K562 (cell line): ENCODE data around the gene CBY3. TPM values are rescaled to one million over a fixed set of nuclear protein-coding genes. Genes with fewer than 3 reads are reported as not detected.
"Not testable (repeated sequence)": the region's sequence is repeated elsewhere in the genome, so short reads cannot be mapped to it uniquely, and the experiment has no call there.

Experiments used
- ATAC-seq: fragments of 200-7000 bp; cut with Tn5 transposase; 3 replicates; pipeline ENCODE4 v1.9.1; 2020; ENCODE audit warnings: moderate library complexity
- BruUV-seq: library from RNA; stranded (reverse); fragments of 400-500 nt; replicated peaks from 2 replicates; lab custom pipeline; 2021; lab: Mats Ljungman, UMichigan
- CTCF ChIA-PET: fragments of 300-600 bp; formaldehyde crosslinking; extraction: SDS; loops from one replicate; lab custom pipeline; 2021; ENCODE audit warnings: low intra/inter-chr PET ratio; lab: Yijun Ruan, JAX
- POLR2A ChIA-PET: fragments of 300-600, 350-650 bp; sonication (Branson Sonifier 250); formaldehyde crosslinking; extraction: SDS; loops from one replicate; lab custom pipeline; 2021; ENCODE audit warnings: antibody characterized with exemption, inconsistent platforms; lab: Yijun Ruan, JAX
- DNase-seq, 4 experiments: peaks; one replicate each; pipeline versions ENCODE4 v3.0.0 to v3.0.0-alpha.2; 2011 to 2018; ENCODE audit warnings: low spot score in 3 of 4, mixed read lengths in 3 of 4; ENCODE audit errors: extremely low read depth in 1 of 4
- FAIRE-seq: peaks from 2 replicates; lab custom pipeline; 2011; peaks lifted over from hg19 to GRCh38; lab: Jason Lieb, UNC
- H2AFZ ChIP-seq: 2 replicates; pipeline ENCODE4 v1.6.0; 2011; ENCODE audit warnings: low read depth, low read length, control low read depth, inconsistent platforms
- H3K27ac ChIP-seq: fragments of 200-600 bp; 3 replicates; pipeline ENCODE4 v1.8.0; 2011; ENCODE audit warnings: low read depth, mild to moderate bottlenecking, control low read depth, inconsistent platforms, low read length, moderate library complexity, mixed read lengths; ENCODE audit errors: extremely low read depth
- H3K27me3 ChIP-seq, 2 experiments: fragments of 300-600 bp in 1 of 2; 2 replicates in 1 of 2; 3 replicates in 1 of 2; pipeline versions ENCODE4 v1.6.0 to v1.8.0; 2011; ENCODE audit warnings: inconsistent platforms in 2 of 2, low read length in 2 of 2, mild to moderate bottlenecking in 1 of 2, mixed read lengths in 1 of 2, moderate library complexity in 1 of 2; ENCODE audit not compliant: control insufficient read depth in 2 of 2, insufficient read depth in 2 of 2
- H3K36me3 ChIP-seq: fragments of 300-600 bp; 3 replicates; pipeline ENCODE4 v1.8.0; 2011; ENCODE audit warnings: mild to moderate bottlenecking, low read length, inconsistent platforms; ENCODE audit not compliant: control insufficient read depth, insufficient read depth
- H3K4me1 ChIP-seq, 2 experiments: fragments of 200-600 bp in 1 of 2; replicated peaks in 1 of 2; 2 replicates in 1 of 2; 3 replicates in 1 of 2; pipeline versions ENCODE4 v1.5.1 to v1.8.0; 2011; ENCODE audit warnings: inconsistent platforms in 2 of 2, low read length in 2 of 2, mild to moderate bottlenecking in 1 of 2, mixed read lengths in 1 of 2, moderate library complexity in 1 of 2; ENCODE audit not compliant: control insufficient read depth in 2 of 2, insufficient read depth in 2 of 2
- H3K4me2 ChIP-seq: 2 replicates; pipeline ENCODE4 v1.6.1; 2011; ENCODE audit warnings: low read length, control low read depth, inconsistent platforms, mixed read lengths; ENCODE audit not compliant: insufficient read depth
- H3K4me3 ChIP-seq: fragments of 200-600 bp; sonication (generic), shearing (Covaris generic); 2 replicates; pipeline ENCODE4 v1.5.1; 2016; ENCODE audit warnings: control low read depth, inconsistent platforms
- H3K79me2 ChIP-seq: fragments of 200-600 bp; 3 replicates; pipeline ENCODE4 v1.8.0; 2011; ENCODE audit warnings: low read length, inconsistent platforms; ENCODE audit not compliant: control insufficient read depth, insufficient read depth
- H3K9ac ChIP-seq, 2 experiments: 2 replicates each; pipeline versions ENCODE4 v1.6.0 to v1.6.1; 2011; ENCODE audit warnings: low read depth in 2 of 2, low read length in 2 of 2, control low read depth in 1 of 2, inconsistent platforms in 1 of 2, mild to moderate bottlenecking in 1 of 2, mixed read lengths in 1 of 2; ENCODE audit not compliant: insufficient read depth in 1 of 2
- H3K9me1 ChIP-seq: one replicate; pipeline ENCODE4 v1.6.0; 2011; ENCODE audit warnings: inconsistent platforms, mild to moderate bottlenecking, low read length, moderate library complexity; ENCODE audit not compliant: control insufficient read depth, insufficient read depth
- H3K9me3 ChIP-seq: replicated peaks from 2 replicates; pipeline ENCODE4 v1.5.1; 2011; ENCODE audit warnings: low read depth, low read length, inconsistent platforms; ENCODE audit not compliant: control insufficient read depth, insufficient read depth
- H4K20me1 ChIP-seq: replicated peaks from 2 replicates; pipeline ENCODE4 v1.6.1; 2011; ENCODE audit warnings: low read length, inconsistent platforms, mixed read lengths; ENCODE audit not compliant: control insufficient read depth, insufficient read depth
- ATF1 ChIP-seq, 2 experiments: fragments of 450-650 bp in 1 of 2; IDR thresholded peaks; 2 replicates each; pipeline ENCODE4 v1.6.1; 2016; ENCODE audit warnings: missing compliant biosample characterization in 1 of 2, missing genetic modification characterization in 1 of 2
- CEBPB ChIP-seq: fragments of 450-650 bp; IDR thresholded peaks from 2 replicates; pipeline ENCODE4 v1.6.1; 2016; ENCODE audit warnings: missing genetic modification characterization, missing compliant biosample characterization
- ERF ChIP-seq: fragments of 450-650 bp; formaldehyde crosslinking; IDR thresholded peaks from 2 replicates; pipeline ENCODE4 v1.4.0; 2020; ENCODE audit warnings: mild to moderate bottlenecking, mixed read lengths
- NRF1 ChIP-seq, 2 experiments: fragments of 450-650 bp; IDR thresholded peaks in 1 of 2; conservative IDR thresholded peaks in 1 of 2; 2 replicates each; pipeline ENCODE4 v1.6.1; 2014; ENCODE audit warnings: mild to moderate bottlenecking in 2 of 2
- SMARCE1 ChIP-seq: fragments of 450-650 bp; IDR thresholded peaks from 2 replicates; pipeline ENCODE4 v1.7.1; 2016; ENCODE audit warnings: mild to moderate bottlenecking
- ZBTB40 ChIP-seq, 2 experiments: fragments of 450-650 bp in 1 of 2; sonication (generic) in 1 of 2; formaldehyde crosslinking in 1 of 2; IDR thresholded peaks; 2 replicates each; pipeline versions ENCODE4 v1.7.1 to v1.9.0; 2016 to 2022; ENCODE audit warnings: inconsistent platforms in 1 of 2, mild to moderate bottlenecking in 1 of 2, missing genetic modification reagents in 1 of 2
- ZNF384 ChIP-seq: IDR thresholded peaks from 2 replicates; pipeline ENCODE4 v1.6.1; 2012; ENCODE audit warnings: low read depth, low read length, improper control_type of control experiment
- ZNF449 ChIP-seq: fragments of 250-450 bp; sonication (Bioruptor Pico); IDR thresholded peaks from 2 replicates; pipeline ENCODE4 v1.8.0; 2022; ENCODE audit warnings: moderate library complexity, mild to moderate bottlenecking, inconsistent platforms
- WGBS: fragments of 100-300 bp; shearing (Covaris generic); methylation state at CpG from one replicate; pipeline ENCODE4 v1.1.6; 2016; ENCODE audit warnings: low coverage, mixed read lengths; ENCODE audit not compliant: insufficient coverage; ENCODE audit errors: missing lambda C conversion rate; 5-methylcytosine and 5-hydroxymethylcytosine counted together
- in situ Hi-C: fragments of 300-500 bp; cut with MboI; formaldehyde crosslinking; loops from 4 replicates; pipeline ENCODE4 v1.15.0; 2018; ENCODE audit warnings: inconsistent platforms, mixed read lengths
- intact Hi-C: fragments of 100-400 bp; cut with micrococcal nuclease; formaldehyde crosslinking; loops from 2 replicates; pipeline ENCODE4 v1.14.2; 2022
- polyA plus RNA-seq, 8 experiments: library from polyadenylated mRNA; depleted of rRNA in 4 of 8; stranded (reverse) in 5 of 8; unstranded in 3 of 8; fragments of >200 nt; fragmentation: Nextera tagmentation in 2 of 8; fragmentation: Illumina TruSeq in 1 of 8; extraction: Ambion mirVana in 2 of 8; extraction: Trizol in 1 of 8; gene quantifications; 2 replicates each; pipeline versions ENCODE4 v1.2.1 to v1.2.3, GENCODE V29; 2011 to 2014; ENCODE audit warnings: inconsistent platforms in 1 of 8, missing spikeins in 1 of 8
- total RNA-seq, 7 experiments: library from RNA; depleted of rRNA in 6 of 7; stranded (reverse); fragments of >200 nt in 6 of 7; fragmentation: Illumina TruSeq in 2 of 7; extraction: Trizol in 2 of 7; gene quantifications; 2 replicates each; pipeline versions ENCODE4 v1.2.1 to v1.2.3, GENCODE V29; 2011 to 2021; ENCODE audit warnings: low replicate concordance in 1 of 7

CBY3 gene
- total and polyA plus RNA-seq, 9 of the 15 experiments (the other 6 are each of a cell fraction or from before 2014, with no cell fraction given) = not detected

GRCh38 chr5:179658179-179658856, 22.5 kb downstream of the CBY3 start:
- DNase-seq = peak in 3 of 4 experiments; percentile 17 to 46 (median 31)

More at GRCh38 chr5:179658179-179658856, 22.5 kb downstream of the CBY3 start:
- in situ Hi-C loops; H3K27me3 ChIP-seq; intact Hi-C loops; H3K9me3 ChIP-seq; H3K4me1 ChIP-seq; H3K9me1 ChIP-seq; H4K20me1 ChIP-seq; H3K79me2 ChIP-seq; H3K36me3 ChIP-seq; FAIRE-seq; CTCF ChIA-PET; TF ChIP-seq ZBTB40, ATF1 (CRISPR knock-in tag; IDR thresholded peaks at IDR 0.05): not testable (repeated sequence)
- Histone ChIP-seq H3K4me2 (peak overlapping the region; percentile 82), H2AFZ (peak overlapping the region; percentile 75), H3K27ac (peak overlapping the region; percentile 14; the same call in 1 of the 3 replicates), H3K9ac (peak overlapping the region; percentile 62 to 81), H3K4me3 (peak overlapping the region; percentile 44)
- TF ChIP-seq NRF1 (conservative IDR thresholded peaks at IDR 0.05 in 1 of 2, IDR thresholded peaks at IDR 0.05 in 1 of 2) = peak; percentile 19 to 33; a peak in 1 of 4 replicates
- TF ChIP-seq ZNF384 = peak; percentile 75
- TF ChIP-seq ZBTB40 (IDR thresholded peaks at IDR 0.05) = 0 out of 2 replicates have a peak, but pooled peaks have one; percentile 34
- 0 out of 2 replicates have a peak, but pooled peaks have one; percentile 16 for TF ChIP-seq ZNF449 (CRISPR knock-in tag)
- 0 out of 2 replicates have a peak, but pooled peaks have one; percentile 19 for TF ChIP-seq SMARCE1
- TF ChIP-seq ERF (CRISPR knock-in tag) = 0 out of 2 replicates have a peak, but pooled peaks have one; percentile 53
- TF ChIP-seq CEBPB (tag) = peak; percentile 48
- TF ChIP-seq ATF1 (tag; IDR thresholded peaks at IDR 0.05) = 0 out of 2 replicates have a peak, but pooled peaks have one; percentile 11
- peak; percentile 80 for ATAC-seq
- WGBS = 13% methylated on average over 9 of the region's 29 CpGs
- POLR2A ChIA-PET = interaction anchor here (0.8 kb wide), 1 partner anchor 11 kb away, joined by 3 read pairs; no protein-coding TSS in a partner anchor
- TSS peak; percentile 96 for BruUV-seq
